ENCODE results near the gene ABCA1.
"Not testable (repeated sequence)": the region's sequence is repeated elsewhere in the genome, so short reads cannot be mapped to it uniquely, and the experiment has no call there.

ABCA1 gene

GRCh38 chr9:104950838-104951237 is 22.9 kb upstream of the ABCA1 start:
- no peak for DNase-seq (ENCODE audit: low spot score)

DNA sequence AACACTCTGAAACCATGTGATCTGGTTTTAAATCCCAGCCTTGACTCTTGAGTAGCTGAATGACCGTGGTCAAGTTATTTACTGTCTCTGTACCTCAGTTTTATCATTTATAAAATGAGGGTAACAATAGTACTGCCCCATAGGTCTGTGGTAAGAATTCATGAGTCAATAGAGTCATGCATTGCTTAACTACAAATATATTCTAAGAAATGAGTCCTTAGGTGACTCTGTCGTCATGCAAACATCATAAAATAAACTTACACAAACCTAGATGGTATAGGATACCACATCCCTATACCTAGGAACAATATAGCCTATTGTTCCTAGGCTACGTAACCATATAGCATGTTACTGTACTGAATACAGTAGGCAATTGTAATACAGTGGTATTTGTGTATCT is 20.3 kb upstream of the ABCA1 start:
- DNase-seq (ENCODE audit: low spot score): no peak

- DNase-seq (ENCODE audit: low spot score): no peak
Observed at GRCh38 chr9:104944871-104945270, 16.9 kb upstream of the ABCA1 start.

DNA sequence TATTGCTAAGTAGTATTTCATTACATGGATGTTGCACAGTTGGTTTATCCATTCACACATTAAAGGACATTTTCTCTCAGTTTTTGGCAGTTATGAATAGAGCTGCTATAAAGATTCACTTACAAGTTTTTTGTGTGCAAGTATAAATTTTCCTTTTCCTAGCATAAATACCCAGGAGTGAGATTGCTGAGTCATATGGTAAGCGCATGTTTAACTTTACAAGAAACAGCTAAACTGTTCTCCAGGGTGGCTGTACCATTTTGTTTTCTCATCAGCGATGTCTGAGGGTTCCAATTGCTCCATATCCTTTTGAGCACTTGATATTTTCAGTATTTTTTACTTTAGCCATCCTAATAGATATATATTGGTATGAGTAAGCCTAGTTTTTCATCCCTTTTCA is 16.4 kb upstream of the ABCA1 start:
- no peak for DNase-seq (ENCODE audit: low spot score)

DNA sequence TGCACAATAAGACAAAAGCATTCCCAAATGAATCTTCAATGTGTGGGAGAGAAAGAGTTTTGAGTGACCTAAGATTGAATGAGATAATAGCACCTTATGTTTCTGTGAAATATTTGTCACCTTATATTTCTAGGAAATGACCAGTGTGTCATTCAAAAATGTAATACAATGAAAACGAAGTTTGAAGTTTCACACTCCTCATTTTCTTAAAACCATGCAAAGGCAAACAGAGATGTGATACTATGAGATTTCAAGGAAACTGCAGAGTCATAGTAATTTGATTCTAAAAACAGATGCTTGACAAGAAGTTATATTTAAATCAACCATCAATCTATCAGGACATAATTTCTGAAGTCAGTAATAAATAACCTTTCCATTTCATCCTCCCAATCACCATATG is 13.6 kb upstream of the ABCA1 start:
- DNase-seq (ENCODE audit: low spot score): no peak

DNA sequence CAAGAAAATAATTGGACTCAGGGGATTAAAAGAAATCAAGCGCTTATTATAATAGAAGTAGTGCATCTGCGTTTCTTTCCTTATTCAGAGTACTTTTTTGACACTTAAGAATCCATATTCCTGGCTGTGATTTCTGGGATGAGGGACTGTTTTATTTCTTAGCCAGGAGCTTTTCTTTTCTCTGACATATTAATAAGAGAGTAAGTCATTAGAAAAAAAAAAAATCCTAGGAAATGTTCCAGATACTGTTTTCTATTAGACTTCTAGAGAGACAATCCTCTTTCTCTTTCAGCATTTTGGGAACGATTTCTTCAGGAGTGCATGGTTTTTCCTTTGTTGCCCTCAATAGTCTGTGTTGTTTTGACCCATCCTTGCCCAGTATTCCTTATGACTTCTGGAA is 8.3 kb upstream of the ABCA1 start:
- DNase-seq (ENCODE audit: low spot score): no peak

DNA sequence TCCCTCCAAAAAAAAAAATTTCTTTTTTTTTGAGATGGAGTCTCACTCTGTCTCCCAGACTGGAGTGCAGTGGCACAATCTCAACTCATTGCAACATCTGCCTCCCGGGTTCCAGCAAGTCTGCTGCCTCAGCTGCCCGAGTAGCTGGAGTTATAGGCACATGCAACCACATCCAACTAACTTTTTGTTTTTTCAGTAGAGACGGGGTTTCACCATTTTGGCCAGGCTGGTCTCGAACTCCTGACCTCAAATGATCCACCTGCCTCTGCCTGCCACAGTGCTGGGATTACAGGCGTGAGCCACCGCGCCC is 7.5 kb upstream of the ABCA1 start:
- not testable (repeated sequence) for DNase-seq (ENCODE audit: low spot score)

DNA sequence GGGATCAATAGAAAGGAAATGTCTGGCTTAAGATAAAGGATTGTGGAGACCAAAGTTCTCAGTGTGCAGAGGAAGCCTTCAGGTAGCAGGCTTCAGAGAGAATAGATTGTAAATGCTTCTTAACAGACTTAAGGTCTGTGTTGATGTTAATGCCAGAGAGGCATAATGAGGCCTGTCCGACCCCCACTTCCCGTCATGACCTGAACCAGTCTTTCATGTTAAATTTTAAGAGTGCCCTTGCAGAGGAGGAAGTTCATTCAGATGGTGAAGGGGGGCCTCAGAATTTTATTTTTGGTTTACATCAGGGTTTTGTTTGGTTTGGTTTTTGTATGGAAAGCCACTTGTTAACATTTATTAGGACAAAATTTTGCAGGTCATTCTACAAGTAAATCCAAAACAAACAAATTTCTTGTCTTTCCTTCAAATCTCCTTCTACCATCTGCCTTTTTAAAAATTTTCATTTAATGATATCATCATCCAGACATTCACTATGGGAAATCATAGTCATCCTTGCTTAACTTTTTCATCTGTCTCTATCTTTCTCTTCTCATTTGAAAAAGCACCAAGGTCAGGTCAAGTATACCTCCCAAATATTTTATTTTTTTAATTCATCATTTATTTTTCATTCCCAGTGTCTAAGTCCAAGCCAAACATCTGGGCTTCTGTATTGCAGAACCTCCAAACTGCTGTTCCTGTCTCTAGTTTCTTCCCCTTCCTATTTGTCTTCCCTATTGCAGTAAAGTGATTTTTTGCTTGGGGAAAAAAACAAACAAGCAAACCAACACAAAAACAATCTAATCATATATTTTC is 6.9 kb upstream of the ABCA1 start:
- no peak for DNase-seq (ENCODE audit: low spot score)

- DNase-seq (ENCODE audit: low spot score): not testable (repeated sequence)
Observed at GRCh38 chr9:104933091-104933490, 5.1 kb upstream of the ABCA1 start.

DNA sequence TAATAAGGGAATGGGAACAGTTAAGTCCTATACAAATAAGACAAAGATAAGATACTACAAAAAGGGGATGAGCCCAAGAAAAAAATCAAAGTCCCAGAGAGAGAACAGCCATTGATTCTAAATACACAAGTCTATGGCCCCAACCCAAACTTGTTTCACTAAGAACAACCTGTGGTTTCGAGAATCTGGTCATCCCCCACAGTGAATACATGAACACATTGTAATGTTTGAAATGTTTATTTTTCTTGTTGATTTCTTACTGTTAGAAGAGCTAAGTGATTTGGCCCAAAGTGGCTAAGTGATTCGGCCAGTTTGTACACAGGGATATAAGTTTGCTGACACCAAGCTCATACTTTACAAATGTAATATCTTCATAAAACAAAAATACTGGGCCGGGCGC is 3.3 kb upstream of the ABCA1 start:
- DNase-seq (ENCODE audit: low spot score): no peak

- DNase-seq (ENCODE audit: low spot score): peak; percentile 46
Observed at GRCh38 chr9:104927216-104927911, 591 bp downstream of the ABCA1 start.

DNA sequence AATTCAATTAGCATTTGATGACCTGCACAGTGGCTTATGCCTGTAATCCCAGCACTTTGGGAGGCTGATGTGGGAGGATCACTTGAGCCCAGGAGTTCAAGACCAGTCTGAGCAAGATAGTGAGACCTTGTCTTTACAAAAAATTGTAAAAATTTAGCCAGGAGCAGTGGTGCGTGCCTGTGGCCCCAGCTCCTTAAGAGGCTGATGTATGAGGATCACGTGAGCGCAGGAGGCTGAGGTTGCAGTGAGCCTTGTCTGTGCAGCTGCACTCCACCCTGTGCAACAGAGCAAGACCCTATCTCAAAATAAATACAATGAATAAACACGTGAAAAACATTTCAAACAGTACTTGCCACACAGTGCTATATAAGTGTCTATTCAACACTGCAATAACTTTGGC is 4.2 kb downstream of the ABCA1 start:
- peak; percentile 39 for DNase-seq (ENCODE audit: low spot score)

GRCh38 chr9:104923289-104923688 is 4.7 kb downstream of the ABCA1 start:
- no peak for DNase-seq (ENCODE audit: low spot score)

- DNase-seq (ENCODE audit: low spot score): not testable (repeated sequence)
Observed at GRCh38 chr9:104922748-104923147, 5.2 kb downstream of the ABCA1 start.

DNA sequence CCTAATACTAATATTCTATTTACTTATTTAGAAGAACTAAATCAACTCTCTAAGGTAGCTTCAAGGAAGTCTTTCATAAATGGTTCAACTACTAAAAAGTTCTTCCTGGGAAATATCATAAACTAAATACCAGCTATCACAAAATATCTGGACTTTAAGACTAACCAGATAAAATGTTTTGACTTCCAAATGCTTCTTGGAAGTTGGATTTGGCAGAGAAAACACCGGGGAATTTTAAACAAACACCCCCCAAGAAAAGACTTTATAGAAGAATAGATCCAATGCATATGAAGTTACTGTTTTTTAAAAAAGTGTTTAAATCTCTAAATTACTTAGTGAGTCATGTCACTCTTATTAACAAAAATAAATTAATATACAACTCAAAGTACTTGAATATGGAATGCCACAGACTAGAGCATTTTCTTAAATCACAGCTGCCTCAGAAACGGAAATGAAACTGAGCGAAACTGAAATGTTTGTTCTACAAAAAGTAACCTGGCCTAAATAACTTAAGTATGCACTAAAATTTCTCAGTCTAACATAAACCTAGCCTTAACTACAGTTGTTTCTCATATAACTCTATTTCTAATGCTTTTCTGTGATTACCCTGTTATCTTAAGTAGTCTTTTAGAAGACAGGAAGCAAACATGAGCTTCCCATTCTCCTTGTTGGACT is 6.8 kb downstream of the ABCA1 start:
- DNase-seq (ENCODE audit: low spot score): no peak

DNA sequence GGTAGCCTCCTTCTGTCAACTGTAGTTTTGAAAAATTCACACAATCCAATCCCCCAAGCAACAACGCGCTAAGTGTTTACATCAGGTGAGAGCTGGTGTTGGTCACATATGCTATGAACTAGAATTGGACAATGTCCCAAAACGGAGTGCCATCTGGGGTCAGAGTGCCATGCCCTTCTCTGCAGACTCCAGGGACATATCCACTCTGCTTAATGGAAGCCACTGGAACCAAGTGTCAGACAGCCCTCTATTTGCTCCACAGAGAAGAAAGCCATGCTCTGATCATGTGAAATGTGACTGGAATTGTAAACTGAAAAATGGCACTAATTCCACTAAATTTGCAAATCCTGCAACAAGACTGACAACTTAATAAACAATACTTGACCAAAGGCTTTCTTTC is 12.2 kb downstream of the ABCA1 start:
- no peak for DNase-seq (ENCODE audit: low spot score)

GRCh38 chr9:104915049-104915448 is 12.9 kb downstream of the ABCA1 start:
- DNase-seq (ENCODE audit: low spot score): no peak

DNA sequence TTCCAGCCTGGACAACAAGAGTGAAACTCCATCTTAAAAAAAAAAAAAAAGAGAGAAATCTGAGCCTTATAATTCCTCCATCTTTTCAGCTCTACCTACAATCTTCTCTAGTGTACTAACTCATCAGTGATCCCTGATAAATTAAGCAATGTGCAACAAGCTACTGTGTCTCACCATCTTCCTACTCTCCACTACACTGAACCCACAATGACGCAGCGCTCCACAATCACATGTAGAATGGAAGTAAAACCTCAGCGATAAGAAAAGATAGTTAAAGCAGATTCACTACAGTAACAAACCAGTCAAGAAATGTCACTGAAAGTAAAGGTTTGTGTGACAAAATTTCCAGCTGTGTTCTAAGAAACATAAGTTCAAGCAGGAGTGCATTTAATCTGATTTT is 13.5 kb downstream of the ABCA1 start:
- no peak for DNase-seq (ENCODE audit: low spot score)

- peak; percentile 45 for DNase-seq (ENCODE audit: low spot score)
Observed at GRCh38 chr9:104912606-104913005, 15.3 kb downstream of the ABCA1 start.

GRCh38 chr9:104911032-104911607 is 16.8 kb downstream of the ABCA1 start:
- DNase-seq (ENCODE audit: low spot score): no peak

- no peak for DNase-seq (ENCODE audit: low spot score)
Observed at GRCh38 chr9:104907278-104907951, 20.5 kb downstream of the ABCA1 start.
